ENCODE results near the gene PDK2.

DNA sequence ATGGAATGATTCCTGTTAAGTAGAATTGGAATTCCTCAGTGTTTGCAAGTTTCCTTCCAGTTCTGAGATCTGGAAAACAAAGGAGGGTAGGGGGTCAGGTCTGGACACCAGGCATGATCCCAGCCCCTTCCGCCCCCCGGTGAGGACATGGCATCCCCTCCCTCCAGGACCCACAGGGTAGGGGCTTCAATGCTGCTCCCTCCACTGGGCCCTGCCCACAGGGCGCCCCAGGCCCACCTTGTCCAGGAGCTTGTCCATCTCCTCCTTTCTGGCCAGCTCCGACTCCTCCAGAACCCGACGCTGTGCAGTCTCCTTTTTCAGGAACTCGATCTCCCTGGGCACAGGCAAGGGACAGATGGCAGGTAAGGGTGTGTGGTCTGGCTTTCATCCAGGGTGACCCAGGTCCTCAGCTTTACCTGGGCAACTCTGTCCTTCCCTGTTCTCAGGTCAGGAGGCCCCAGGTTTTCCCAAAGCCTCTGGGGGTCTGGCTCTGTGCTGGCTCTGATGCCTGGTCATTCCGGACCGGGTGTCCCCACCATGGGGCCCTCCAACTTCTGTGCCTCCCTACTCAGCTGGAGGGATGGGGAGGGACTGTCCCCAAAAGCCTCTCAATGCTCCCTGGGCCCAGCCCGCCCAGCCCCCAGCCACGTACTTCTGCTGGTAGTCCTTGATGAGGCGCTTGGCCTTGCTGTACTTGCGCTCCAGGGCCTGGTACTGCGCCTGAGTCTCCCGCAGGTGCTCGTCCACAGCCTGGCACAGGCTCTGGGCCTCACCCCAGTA, 40.4 kb downstream of the PDK2 start:
- TF ChIP-seq, protein P1, sequence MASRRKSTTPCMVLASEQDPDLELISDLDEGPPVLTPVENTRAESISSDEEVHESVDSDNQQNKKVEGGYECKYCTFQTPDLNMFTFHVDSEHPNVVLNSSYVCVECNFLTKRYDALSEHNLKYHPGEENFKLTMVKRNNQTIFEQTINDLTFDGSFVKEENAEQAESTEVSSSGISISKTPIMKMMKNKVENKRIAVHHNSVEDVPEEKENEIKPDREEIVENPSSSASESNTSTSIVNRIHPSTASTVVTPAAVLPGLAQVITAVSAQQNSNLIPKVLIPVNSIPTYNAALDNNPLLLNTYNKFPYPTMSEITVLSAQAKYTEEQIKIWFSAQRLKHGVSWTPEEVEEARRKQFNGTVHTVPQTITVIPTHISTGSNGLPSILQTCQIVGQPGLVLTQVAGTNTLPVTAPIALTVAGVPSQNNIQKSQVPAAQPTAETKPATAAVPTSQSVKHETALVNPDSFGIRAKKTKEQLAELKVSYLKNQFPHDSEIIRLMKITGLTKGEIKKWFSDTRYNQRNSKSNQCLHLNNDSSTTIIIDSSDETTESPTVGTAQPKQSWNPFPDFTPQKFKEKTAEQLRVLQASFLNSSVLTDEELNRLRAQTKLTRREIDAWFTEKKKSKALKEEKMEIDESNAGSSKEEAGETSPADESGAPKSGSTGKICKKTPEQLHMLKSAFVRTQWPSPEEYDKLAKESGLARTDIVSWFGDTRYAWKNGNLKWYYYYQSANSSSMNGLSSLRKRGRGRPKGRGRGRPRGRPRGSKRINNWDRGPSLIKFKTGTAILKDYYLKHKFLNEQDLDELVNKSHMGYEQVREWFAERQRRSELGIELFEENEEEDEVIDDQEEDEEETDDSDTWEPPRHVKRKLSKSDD (conservative IDR thresholded peaks at IDR 0.05; ENCODE audit: low read length): no peak
- TF ChIP-seq LEF1 (IDR thresholded peaks at IDR 0.05): no peak
- no peak for TF ChIP-seq CHD1 (IDR thresholded peaks at IDR 0.05; ENCODE audit: low read length)

Data from K562 (cell line).